ENCODE results near the gene EFCAB6.

GRCh38 chr22:43744700-43745410, 67.2 kb downstream of the EFCAB6 start:
- no peak for TF ChIP-seq CTCF (conservative IDR thresholded peaks at IDR 0.05; ENCODE audit: low read length)
- no peak for TF ChIP-seq EZH2phosphoT487 (IDR thresholded peaks at IDR 0.05; ENCODE audit: borderline replicate concordance)
